Keratinocyte (primary cell): ENCODE data around the gene LRRC73.

Experiments
- CTCF ChIP-seq, 3 experiments: IDR thresholded peaks in 1 of 3; conservative IDR thresholded peaks in 1 of 3; optimal IDR thresholded peaks in 1 of 3; 2 replicates in 2 of 3; 3 replicates in 1 of 3; pipeline versions ENCODE3 to v1.5.1; 2011; ENCODE audit warnings: low read length in 3 of 3, mild to moderate bottlenecking in 3 of 3, moderate library complexity in 2 of 3, control low read depth in 1 of 3, inconsistent platforms in 1 of 3; ENCODE audit not compliant: insufficient read depth in 2 of 3; ENCODE audit errors: extremely low read depth in 1 of 3
- EZH2 ChIP-seq: IDR thresholded peaks from one replicate; pipeline ENCODE4 v1.6.1; 2012; ENCODE audit warnings: inconsistent platforms, mild to moderate bottlenecking, low read length, moderate library complexity

- no peak for TF ChIP-seq CTCF (optimal IDR thresholded peaks at IDR 0.05 in 1 of 3, IDR thresholded peaks at IDR 0.05 in 1 of 3, conservative IDR thresholded peaks at IDR 0.05 in 1 of 3; ENCODE audit: extremely low read depth in 1 of 3, insufficient read depth in 2 of 3, low read length in 3 of 3)
- no peak for TF ChIP-seq EZH2
Measured at GRCh38 chr6:43468240-43468639, 41.9 kb downstream of the LRRC73 start.
